Prostate gland (tissue), 2 donors: ENCODE results near the gene NUTM1.

Source experiments
- POLR2A ChIP-seq: fragments of 450-650 bp; IDR thresholded peaks from one replicate; pipeline ENCODE4 v1.6.1; 2016; ENCODE audit warnings: antibody characterized with exemption, mild to moderate bottlenecking
- POLR2AphosphoS5 ChIP-seq: sonication (generic); formaldehyde crosslinking; IDR thresholded peaks from one replicate; pipeline ENCODE4 v1.6.1; 2017; ENCODE audit warnings: antibody characterized with exemption
- TF ChIP-seq, protein P1 (sequence below), 4 experiments: fragments of 200-600 bp in 2 of 4; fragments of 450-650 bp in 2 of 4; sonication (generic) in 2 of 4; IDR thresholded peaks; 1 replicate in 3 of 4; 2 replicates in 1 of 4; pipeline ENCODE4 v1.5.1; 2016 to 2019; ENCODE audit warnings: antibody characterized with exemption in 4 of 4, mild to moderate bottlenecking in 2 of 4, moderate library complexity in 2 of 4

DNA sequence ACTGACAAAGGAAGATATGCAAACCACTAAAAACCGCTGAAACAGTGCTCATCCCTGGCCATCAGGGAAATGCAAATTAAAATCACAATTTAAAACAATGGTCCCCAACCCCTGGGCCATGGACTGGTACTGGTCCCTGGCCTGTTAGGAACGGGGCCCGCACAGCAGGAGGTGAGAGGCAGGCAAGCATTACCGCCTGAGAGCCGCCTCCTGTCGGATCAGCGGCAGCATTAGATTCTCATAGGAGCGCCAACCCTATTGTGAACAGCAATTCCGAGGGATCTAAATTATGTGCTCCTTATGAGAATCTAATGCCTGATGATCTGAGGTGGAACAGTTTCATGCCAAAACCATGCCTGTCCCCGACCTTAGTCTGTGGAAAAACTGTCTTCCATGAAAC lies 19.9 kb upstream of the NUTM1 start:
- TF ChIP-seq, protein P1, sequence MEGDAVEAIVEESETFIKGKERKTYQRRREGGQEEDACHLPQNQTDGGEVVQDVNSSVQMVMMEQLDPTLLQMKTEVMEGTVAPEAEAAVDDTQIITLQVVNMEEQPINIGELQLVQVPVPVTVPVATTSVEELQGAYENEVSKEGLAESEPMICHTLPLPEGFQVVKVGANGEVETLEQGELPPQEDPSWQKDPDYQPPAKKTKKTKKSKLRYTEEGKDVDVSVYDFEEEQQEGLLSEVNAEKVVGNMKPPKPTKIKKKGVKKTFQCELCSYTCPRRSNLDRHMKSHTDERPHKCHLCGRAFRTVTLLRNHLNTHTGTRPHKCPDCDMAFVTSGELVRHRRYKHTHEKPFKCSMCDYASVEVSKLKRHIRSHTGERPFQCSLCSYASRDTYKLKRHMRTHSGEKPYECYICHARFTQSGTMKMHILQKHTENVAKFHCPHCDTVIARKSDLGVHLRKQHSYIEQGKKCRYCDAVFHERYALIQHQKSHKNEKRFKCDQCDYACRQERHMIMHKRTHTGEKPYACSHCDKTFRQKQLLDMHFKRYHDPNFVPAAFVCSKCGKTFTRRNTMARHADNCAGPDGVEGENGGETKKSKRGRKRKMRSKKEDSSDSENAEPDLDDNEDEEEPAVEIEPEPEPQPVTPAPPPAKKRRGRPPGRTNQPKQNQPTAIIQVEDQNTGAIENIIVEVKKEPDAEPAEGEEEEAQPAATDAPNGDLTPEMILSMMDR (IDR thresholded peaks at IDR 0.05): no peak
- TF ChIP-seq POLR2AphosphoS5: no peak
- TF ChIP-seq POLR2A: no peak
